Measurements from ENCODE around the gene G6PC1. TPM values are rescaled to one million over a fixed set of nuclear protein-coding genes. Genes with fewer than 3 reads are reported as not detected.

Gene G6PC1
- total and polyA plus RNA-seq, 2 of the 13 experiments (the other 11 are each of a cell fraction or from before 2014, with no cell fraction given): 1.7 to 37.9 TPM

DNA sequence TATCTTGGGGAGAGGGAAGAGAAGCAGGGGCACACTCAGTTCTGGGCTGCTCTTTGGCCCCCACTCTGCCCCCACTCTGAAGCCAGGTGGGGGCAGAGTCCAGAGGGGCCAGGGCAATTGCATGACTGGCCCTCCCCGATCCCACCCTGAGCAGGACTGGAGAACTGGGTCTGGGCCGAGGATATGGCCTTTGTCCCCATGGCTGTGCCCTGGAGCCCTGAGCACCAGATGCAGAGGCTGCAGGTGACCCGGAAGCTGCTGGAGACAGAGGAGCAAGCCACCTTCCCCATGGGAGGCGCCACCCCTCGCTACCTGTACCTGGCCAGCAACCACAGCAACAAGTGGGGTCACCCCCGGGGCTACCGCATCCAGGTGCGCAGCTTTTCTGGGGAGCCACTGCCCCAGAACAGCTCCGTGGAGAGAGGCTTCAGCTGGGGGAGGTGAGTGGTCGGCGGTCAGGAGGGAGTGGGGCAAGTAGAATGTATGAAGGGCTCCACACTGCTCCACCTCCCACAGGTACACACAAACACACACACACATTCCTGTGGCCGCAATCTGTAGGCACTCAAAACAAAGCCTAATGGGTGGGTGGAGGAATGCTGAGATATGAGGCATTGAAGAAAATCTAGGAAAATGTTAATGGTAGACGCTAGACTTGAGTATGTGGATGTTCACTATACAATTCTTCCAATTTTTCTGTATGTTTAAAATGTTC lies 28.2 kb upstream of the G6PC1 start (continued):
- TF ChIP-seq, protein P1, sequence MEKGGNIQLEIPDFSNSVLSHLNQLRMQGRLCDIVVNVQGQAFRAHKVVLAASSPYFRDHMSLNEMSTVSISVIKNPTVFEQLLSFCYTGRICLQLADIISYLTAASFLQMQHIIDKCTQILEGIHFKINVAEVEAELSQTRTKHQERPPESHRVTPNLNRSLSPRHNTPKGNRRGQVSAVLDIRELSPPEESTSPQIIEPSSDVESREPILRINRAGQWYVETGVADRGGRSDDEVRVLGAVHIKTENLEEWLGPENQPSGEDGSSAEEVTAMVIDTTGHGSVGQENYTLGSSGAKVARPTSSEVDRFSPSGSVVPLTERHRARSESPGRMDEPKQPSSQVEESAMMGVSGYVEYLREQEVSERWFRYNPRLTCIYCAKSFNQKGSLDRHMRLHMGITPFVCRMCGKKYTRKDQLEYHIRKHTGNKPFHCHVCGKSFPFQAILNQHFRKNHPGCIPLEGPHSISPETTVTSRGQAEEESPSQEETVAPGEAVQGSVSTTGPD (CRISPR knock-in tag; IDR thresholded peaks at IDR 0.05): no peak
- TF ChIP-seq ELF1 (CRISPR knock-in tag; IDR thresholded peaks at IDR 0.05): peak; percentile 31; the same call in 1 of the 2 replicates
- TF ChIP-seq, protein P2, sequence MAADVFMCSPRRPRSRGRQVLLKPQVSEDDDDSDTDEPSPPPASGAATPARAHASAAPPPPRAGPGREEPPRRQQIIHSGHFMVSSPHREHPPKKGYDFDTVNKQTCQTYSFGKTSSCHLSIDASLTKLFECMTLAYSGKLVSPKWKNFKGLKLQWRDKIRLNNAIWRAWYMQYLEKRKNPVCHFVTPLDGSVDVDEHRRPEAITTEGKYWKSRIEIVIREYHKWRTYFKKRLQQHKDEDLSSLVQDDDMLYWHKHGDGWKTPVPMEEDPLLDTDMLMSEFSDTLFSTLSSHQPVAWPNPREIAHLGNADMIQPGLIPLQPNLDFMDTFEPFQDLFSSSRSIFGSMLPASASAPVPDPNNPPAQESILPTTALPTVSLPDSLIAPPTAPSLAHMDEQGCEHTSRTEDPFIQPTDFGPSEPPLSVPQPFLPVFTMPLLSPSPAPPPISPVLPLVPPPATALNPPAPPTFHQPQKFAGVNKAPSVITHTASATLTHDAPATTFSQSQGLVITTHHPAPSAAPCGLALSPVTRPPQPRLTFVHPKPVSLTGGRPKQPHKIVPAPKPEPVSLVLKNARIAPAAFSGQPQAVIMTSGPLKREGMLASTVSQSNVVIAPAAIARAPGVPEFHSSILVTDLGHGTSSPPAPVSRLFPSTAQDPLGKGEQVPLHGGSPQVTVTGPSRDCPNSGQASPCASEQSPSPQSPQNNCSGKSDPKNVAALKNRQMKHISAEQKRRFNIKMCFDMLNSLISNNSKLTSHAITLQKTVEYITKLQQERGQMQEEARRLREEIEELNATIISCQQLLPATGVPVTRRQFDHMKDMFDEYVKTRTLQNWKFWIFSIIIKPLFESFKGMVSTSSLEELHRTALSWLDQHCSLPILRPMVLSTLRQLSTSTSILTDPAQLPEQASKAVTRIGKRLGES (CRISPR knock-in tag; IDR thresholded peaks at IDR 0.05; ENCODE audit: borderline replicate concordance): no peak
- TF ChIP-seq ZNF747 (CRISPR knock-in tag; IDR thresholded peaks at IDR 0.05; ENCODE audit: borderline replicate concordance): no peak
- peak; percentile 74; the same call in 1 of the 2 replicates for TF ChIP-seq MTA1 (CRISPR knock-in tag; IDR thresholded peaks at IDR 0.05; ENCODE audit: borderline replicate concordance)

DNA sequence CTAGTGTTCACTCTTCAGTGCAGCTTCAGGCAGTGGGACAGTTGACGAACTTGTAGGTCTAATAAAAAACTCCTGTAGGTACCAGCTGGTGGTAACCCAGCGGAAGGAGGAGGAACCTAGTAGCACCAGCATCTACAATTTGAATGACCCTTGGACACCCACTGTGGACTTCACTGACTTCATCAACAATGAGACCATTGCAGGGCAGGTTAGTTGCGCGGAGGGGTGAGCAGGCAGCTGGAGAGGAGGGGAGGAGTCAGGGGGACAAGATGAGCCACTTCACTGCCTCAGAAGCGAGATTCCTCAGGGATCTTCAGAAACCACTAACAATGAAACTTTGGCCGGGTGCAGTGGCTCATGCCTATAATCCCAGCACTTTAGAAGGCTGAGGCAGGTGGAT lies 27.3 kb upstream of the G6PC1 start:
- H3K36me3 ChIP-seq (replicated peaks in 1 of 2; ENCODE audit: control insufficient read depth in 1 of 2, insufficient read depth in 2 of 2, low read length in 2 of 2): no peaks in the 10 kb centered on the region
- H3K27me3 ChIP-seq (ENCODE audit: control insufficient read depth in 1 of 2, insufficient read depth in 2 of 2, low read length in 2 of 2): no peaks in the 10 kb centered on the region
- H3K4me3 ChIP-seq (replicated peaks in 1 of 3; ENCODE audit: insufficient read depth in 1 of 3, low read depth in 2 of 3, low read length in 3 of 3): no peak overlapping the region
- H3K79me2 ChIP-seq (ENCODE audit: insufficient read depth, low read length): no peaks in the 10 kb centered on the region
- FAIRE-seq (no peak), DNase-seq (ENCODE audit: low spot score) (peak; percentile 37), ATAC-seq (peak; percentile 31)
- peaks cover 58% of the 10 kb centered on the region for H3K4me1 ChIP-seq (ENCODE audit: insufficient read depth, low read length)
- H3K9me3 ChIP-seq (ENCODE audit: low read length): peaks cover 9% of the 10 kb centered on the region
- whole genome bisulfite sequencing (ENCODE audit: low lambda C conversion rate): 72% methylated on average over 6 of the region's 6 CpGs
- no peak overlapping the region for H3K9ac ChIP-seq (ENCODE audit: insufficient read depth, low read depth, low read length)
- peak overlapping the region; percentile 21; the same call in 1 of the 2 replicates for H3K4me2 ChIP-seq (ENCODE audit: low read depth, low read length)
- intact Hi-C loops (cut with micrococcal nuclease; ENCODE audit: unreplicated experiment): no loop called here
- no peak overlapping the region for H3K27ac ChIP-seq (ENCODE audit: extremely low read length, insufficient read depth, low read length)
- in situ Hi-C loops (cut with HindIII; ENCODE audit: extremely low pct_ligation_motif_present, low pct_unique_long_range_greater_than_20kb): no loop called here
- ChIA-PET POLR2A (interaction anchor here (1.2 kb wide), 5 partner anchors 13 to 49 kb away, joined by 3 to 5 read pairs (median 4); partner anchors contain the start of gene BECN1), CTCF (ENCODE audit: low intra/inter-chr PET ratio, low total read pairs) (no interaction called here)
- no peak overlapping the region for H2AFZ ChIP-seq (ENCODE audit: low read length)
- no TSS peak for BruUV-seq (replicated peaks)
- H4K20me1 ChIP-seq (ENCODE audit: insufficient read depth, low read length): no peaks in the 10 kb centered on the region
- TF ChIP-seq, protein P3, sequence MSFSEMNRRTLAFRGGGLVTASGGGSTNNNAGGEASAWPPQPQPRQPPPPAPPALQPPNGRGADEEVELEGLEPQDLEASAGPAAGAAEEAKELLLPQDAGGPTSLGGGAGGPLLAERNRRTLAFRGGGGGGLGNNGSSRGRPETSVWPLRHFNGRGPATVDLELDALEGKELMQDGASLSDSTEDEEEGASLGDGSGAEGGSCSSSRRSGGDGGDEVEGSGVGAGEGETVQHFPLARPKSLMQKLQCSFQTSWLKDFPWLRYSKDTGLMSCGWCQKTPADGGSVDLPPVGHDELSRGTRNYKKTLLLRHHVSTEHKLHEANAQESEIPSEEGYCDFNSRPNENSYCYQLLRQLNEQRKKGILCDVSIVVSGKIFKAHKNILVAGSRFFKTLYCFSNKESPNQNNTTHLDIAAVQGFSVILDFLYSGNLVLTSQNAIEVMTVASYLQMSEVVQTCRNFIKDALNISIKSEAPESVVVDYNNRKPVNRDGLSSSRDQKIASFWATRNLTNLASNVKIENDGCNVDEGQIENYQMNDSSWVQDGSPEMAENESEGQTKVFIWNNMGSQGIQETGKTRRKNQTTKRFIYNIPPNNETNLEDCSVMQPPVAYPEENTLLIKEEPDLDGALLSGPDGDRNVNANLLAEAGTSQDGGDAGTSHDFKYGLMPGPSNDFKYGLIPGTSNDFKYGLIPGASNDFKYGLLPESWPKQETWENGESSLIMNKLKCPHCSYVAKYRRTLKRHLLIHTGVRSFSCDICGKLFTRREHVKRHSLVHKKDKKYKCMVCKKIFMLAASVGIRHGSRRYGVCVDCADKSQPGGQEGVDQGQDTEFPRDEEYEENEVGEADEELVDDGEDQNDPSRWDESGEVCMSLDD (CRISPR knock-in tag; IDR thresholded peaks at IDR 0.05; ENCODE audit: borderline replicate concordance): no peak
- TF ChIP-seq, protein P4, sequence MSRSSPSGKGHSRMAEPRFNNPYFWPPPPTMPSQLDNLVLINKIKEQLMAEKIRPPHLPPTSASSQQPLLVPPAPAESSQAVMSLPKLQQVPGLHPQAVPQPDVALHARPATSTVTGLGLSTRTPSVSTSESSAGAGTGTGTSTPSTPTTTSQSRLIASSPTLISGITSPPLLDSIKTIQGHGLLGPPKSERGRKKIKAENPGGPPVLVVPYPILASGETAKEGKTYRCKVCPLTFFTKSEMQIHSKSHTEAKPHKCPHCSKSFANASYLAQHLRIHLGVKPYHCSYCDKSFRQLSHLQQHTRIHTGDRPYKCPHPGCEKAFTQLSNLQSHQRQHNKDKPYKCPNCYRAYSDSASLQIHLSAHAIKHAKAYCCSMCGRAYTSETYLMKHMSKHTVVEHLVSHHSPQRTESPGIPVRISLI (CRISPR knock-in tag; IDR thresholded peaks at IDR 0.05; ENCODE audit: borderline replicate concordance): 0 out of 2 replicates have a peak, but pooled peaks have one; percentile 17
- TF ChIP-seq ZNF180 (CRISPR knock-in tag; IDR thresholded peaks at IDR 0.05; ENCODE audit: borderline replicate concordance, low read depth) (no peak), GATAD2A (CRISPR knock-in tag; IDR thresholded peaks at IDR 0.05) (0 out of 2 replicates have a peak, but pooled peaks have one; percentile 33)
- TF ChIP-seq, protein P5, sequence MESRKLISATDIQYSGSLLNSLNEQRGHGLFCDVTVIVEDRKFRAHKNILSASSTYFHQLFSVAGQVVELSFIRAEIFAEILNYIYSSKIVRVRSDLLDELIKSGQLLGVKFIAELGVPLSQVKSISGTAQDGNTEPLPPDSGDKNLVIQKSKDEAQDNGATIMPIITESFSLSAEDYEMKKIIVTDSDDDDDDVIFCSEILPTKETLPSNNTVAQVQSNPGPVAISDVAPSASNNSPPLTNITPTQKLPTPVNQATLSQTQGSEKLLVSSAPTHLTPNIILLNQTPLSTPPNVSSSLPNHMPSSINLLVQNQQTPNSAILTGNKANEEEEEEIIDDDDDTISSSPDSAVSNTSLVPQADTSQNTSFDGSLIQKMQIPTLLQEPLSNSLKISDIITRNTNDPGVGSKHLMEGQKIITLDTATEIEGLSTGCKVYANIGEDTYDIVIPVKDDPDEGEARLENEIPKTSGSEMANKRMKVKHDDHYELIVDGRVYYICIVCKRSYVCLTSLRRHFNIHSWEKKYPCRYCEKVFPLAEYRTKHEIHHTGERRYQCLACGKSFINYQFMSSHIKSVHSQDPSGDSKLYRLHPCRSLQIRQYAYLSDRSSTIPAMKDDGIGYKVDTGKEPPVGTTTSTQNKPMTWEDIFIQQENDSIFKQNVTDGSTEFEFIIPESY (CRISPR knock-in tag; IDR thresholded peaks at IDR 0.05): peak; percentile 25; the same call in 1 of the 2 replicates

Data from HepG2 (cell line).